PC-9 (cell line): Measurements from ENCODE around the gene TECPR1. TPM values are rescaled to one million over a fixed set of nuclear protein-coding genes. Genes with fewer than 3 reads are reported as not detected.

Source experiments
- BruUV-seq: library from RNA; stranded (reverse); fragments of 400-500 nt; replicated peaks from 2 replicates; lab custom pipeline; 2021; lab: Mats Ljungman, UMichigan
- CTCF ChIA-PET: fragments of 300-600 bp; sonication (Branson Sonifier 250); formaldehyde crosslinking; loops from one replicate; lab custom pipeline; 2022; ENCODE audit warnings: antibody characterized with exemption; lab: Charles Lee
- POLR2A ChIA-PET: fragments of 300-600 bp; sonication (Branson Sonifier 250); formaldehyde crosslinking; loops from one replicate; lab custom pipeline; 2022; ENCODE audit warnings: antibody characterized with exemption; ENCODE audit not compliant: unreplicated experiment; lab: Charles Lee
- DNase-seq, 2 experiments: peaks; one replicate each; pipeline versions ENCODE4 v3.0.0 to v3.0.0-alpha.2; 2015 to 2022; ENCODE audit warnings: mixed read lengths in 1 of 2
- H2AFZ ChIP-seq: fragments of 200-600 bp; sonication (generic); 2 replicates; pipeline ENCODE4 v1.8.1; 2017; ENCODE audit warnings: antibody characterized with exemption
- H3F3A ChIP-seq: fragments of 200-600 bp; sonication (generic); 2 replicates; pipeline ENCODE4 v1.8.1; 2017; ENCODE audit warnings: antibody characterized with exemption, mild to moderate bottlenecking, low read depth; ENCODE audit not compliant: insufficient read depth
- H3K27ac ChIP-seq: fragments of 200-600 bp; sonication (generic); 2 replicates; pipeline ENCODE4 v1.6.1; 2016; ENCODE audit warnings: mixed run types
- H3K27me3 ChIP-seq: fragments of 200-600 bp; sonication (generic); 2 replicates; pipeline ENCODE4 v1.6.1; 2016; ENCODE audit warnings: low read depth, mixed run types; ENCODE audit not compliant: insufficient read depth
- H3K36me3 ChIP-seq: fragments of 200-600 bp; sonication (generic); 2 replicates; pipeline ENCODE4 v1.6.1; 2016; ENCODE audit warnings: low read depth, mixed run types
- H3K4me1 ChIP-seq: fragments of 200-600 bp; sonication (generic); replicated peaks from 2 replicates; pipeline ENCODE4 v1.6.1; 2016; ENCODE audit warnings: mixed run types; ENCODE audit not compliant: insufficient read depth
- H3K4me2 ChIP-seq: fragments of 200-600 bp; sonication (generic); 2 replicates; pipeline ENCODE4 v1.6.1; 2017; ENCODE audit warnings: mixed run types
- H3K4me3 ChIP-seq: fragments of 200-600 bp; sonication (generic); 2 replicates; pipeline ENCODE4 v1.6.1; 2016; ENCODE audit warnings: mixed run types
- H3K79me2 ChIP-seq: fragments of 200-600 bp; sonication (generic); 2 replicates; pipeline ENCODE4 v1.6.1; 2017; ENCODE audit warnings: low read depth, mixed run types
- H3K9me2 ChIP-seq: fragments of 200-600 bp; sonication (generic); 2 replicates; pipeline ENCODE4 v1.8.1; 2017; ENCODE audit warnings: mild to moderate bottlenecking; ENCODE audit not compliant: insufficient read depth
- H3K9me3 ChIP-seq: fragments of 200-600 bp; sonication (generic); 2 replicates; pipeline ENCODE4 v1.8.1; 2016; ENCODE audit warnings: low read depth; ENCODE audit not compliant: insufficient read depth
- H4K20me1 ChIP-seq: fragments of 200-600 bp; sonication (generic); 2 replicates; pipeline ENCODE4 v1.8.1; 2017; ENCODE audit not compliant: insufficient read depth
- EZH2 ChIP-seq: fragments of 200-600 bp; sonication (generic); IDR thresholded peaks from 2 replicates; pipeline ENCODE4 v1.8.0; 2017; ENCODE audit warnings: antibody characterized with exemption, low read depth
- intact Hi-C: fragments of 100-400 bp; cut with micrococcal nuclease; formaldehyde crosslinking; loops from one replicate; pipeline ENCODE4 v1.10.0; 2022; ENCODE audit not compliant: unreplicated experiment
- total RNA-seq: library from RNA; stranded (reverse); gene quantifications from 2 replicates; pipeline ENCODE4 v1.2.3, GENCODE V29; 2021
- TF ChIP-seq, protein P1 (sequence below): fragments of 200-600 bp; sonication (generic); conservative IDR thresholded peaks from 2 replicates; pipeline ENCODE4 v1.6.1; 2017; ENCODE audit warnings: mixed run types, antibody characterized with exemption, mild to moderate bottlenecking, moderate library complexity

TECPR1 gene
- total RNA-seq, 1 experiment from 2014 or later = 22.7 TPM

DNA sequence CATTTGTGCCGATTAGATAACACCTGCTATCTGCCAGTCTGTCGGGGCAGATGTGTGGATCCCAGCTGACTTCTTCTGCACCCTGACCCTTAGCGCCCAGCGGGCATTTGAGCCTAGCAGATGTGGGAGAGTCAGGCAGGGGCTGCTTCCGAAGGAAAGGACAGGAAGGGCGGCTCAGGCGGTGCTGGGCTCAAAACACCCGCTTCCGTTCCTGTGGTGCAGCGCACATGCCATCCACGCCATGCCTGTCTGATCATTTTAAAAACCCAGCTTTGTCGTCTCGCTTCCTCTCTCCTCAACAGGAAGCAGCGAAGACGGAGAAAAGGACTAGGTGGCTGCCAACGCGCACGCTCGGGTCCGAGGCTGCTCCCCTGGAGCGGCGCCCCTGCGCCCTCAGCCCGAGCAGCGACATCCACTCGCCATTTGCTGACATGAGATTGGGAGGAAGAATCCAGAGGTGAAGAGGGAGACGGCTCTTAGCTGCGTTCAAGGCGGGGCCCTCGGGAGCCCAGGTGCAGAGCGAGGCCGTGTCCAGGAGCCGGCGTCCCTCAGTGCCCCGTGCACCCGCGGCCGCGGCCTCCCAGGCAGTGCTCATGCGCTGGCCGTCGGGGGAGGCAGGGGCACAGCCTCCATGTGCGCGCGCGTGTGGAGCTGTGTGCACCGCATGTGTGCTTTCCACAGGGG, 46.7 kb downstream of the TECPR1 start:
- TF ChIP-seq EZH2 = no peak
- TF ChIP-seq, protein P1, sequence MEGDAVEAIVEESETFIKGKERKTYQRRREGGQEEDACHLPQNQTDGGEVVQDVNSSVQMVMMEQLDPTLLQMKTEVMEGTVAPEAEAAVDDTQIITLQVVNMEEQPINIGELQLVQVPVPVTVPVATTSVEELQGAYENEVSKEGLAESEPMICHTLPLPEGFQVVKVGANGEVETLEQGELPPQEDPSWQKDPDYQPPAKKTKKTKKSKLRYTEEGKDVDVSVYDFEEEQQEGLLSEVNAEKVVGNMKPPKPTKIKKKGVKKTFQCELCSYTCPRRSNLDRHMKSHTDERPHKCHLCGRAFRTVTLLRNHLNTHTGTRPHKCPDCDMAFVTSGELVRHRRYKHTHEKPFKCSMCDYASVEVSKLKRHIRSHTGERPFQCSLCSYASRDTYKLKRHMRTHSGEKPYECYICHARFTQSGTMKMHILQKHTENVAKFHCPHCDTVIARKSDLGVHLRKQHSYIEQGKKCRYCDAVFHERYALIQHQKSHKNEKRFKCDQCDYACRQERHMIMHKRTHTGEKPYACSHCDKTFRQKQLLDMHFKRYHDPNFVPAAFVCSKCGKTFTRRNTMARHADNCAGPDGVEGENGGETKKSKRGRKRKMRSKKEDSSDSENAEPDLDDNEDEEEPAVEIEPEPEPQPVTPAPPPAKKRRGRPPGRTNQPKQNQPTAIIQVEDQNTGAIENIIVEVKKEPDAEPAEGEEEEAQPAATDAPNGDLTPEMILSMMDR = no peak
- peaks cover 4% of the 10 kb centered on the region; the same call in 1 of the 2 replicates for H3K79me2 ChIP-seq
- no peak overlapping the region for H2AFZ ChIP-seq
- H3F3A ChIP-seq = no peaks in the 10 kb centered on the region; the same call in 1 of the 2 replicates
- no peak overlapping the region for H3K27ac ChIP-seq
- no peak overlapping the region for H3K4me2 ChIP-seq
- DNase-seq = no peak
- no TSS peak for BruUV-seq
- no peaks in the 10 kb centered on the region for H3K9me2 ChIP-seq
- H3K4me1 ChIP-seq = no peaks in the 10 kb centered on the region
- H3K36me3 ChIP-seq = 0 out of 2 replicates have a peak, but pooled peaks cover under 1% of the 10 kb centered on the region
- intact Hi-C loops = no loop called here
- H3K27me3 ChIP-seq = no peaks in the 10 kb centered on the region
- no peak overlapping the region for H3K4me3 ChIP-seq
- no peaks in the 10 kb centered on the region for H3K9me3 ChIP-seq
- ChIA-PET POLR2A (no interaction called here), CTCF (no interaction called here)
- peaks cover 12% of the 10 kb centered on the region for H4K20me1 ChIP-seq

GRCh38 chr7:98204670-98205069, 47.4 kb downstream of the TECPR1 start:
- peaks cover 12% of the 10 kb centered on the region for H4K20me1 ChIP-seq
- H3K4me2 ChIP-seq = no peak overlapping the region
- POLR2A ChIA-PET = no interaction called here
- no peaks in the 10 kb centered on the region for H3K9me3 ChIP-seq
- no peak for TF ChIP-seq EZH2
- TF ChIP-seq, protein P1 = no peak
- H3K79me2 ChIP-seq = peaks cover 7% of the 10 kb centered on the region; the same call in 1 of the 2 replicates
- no peak overlapping the region for H2AFZ ChIP-seq
- CTCF ChIA-PET = no interaction called here
- H3K9me2 ChIP-seq = no peaks in the 10 kb centered on the region
- no peaks in the 10 kb centered on the region; the same call in 1 of the 2 replicates for H3F3A ChIP-seq
- intact Hi-C loops = no loop called here
- H3K27ac ChIP-seq = no peak overlapping the region
- no peaks in the 10 kb centered on the region for H3K27me3 ChIP-seq
- DNase-seq = no peak
- no TSS peak for BruUV-seq
- no peak overlapping the region for H3K4me3 ChIP-seq
- H3K4me1 ChIP-seq = no peaks in the 10 kb centered on the region
- 0 out of 2 replicates have a peak, but pooled peaks cover 4% of the 10 kb centered on the region for H3K36me3 ChIP-seq

GRCh38 chr7:98203964-98204605, 47.9 kb downstream of the TECPR1 start:
- no peak for DNase-seq
- Histone ChIP-seq H3F3A (peaks cover 3% of the 10 kb centered on the region; the same call in 1 of the 2 replicates), H3K4me2 (no peak overlapping the region), H3K4me1 (no peaks in the 10 kb centered on the region), H3K79me2 (peaks cover 10% of the 10 kb centered on the region; the same call in 1 of the 2 replicates), H3K9me2 (no peaks in the 10 kb centered on the region), H3K27me3 (no peaks in the 10 kb centered on the region), H2AFZ (no peak overlapping the region), H3K4me3 (no peak overlapping the region), H4K20me1 (peaks cover 12% of the 10 kb centered on the region), H3K9me3 (no peaks in the 10 kb centered on the region), H3K36me3 (0 out of 2 replicates have a peak, but pooled peaks cover 4% of the 10 kb centered on the region), H3K27ac (no peak overlapping the region)
- ChIA-PET CTCF (no interaction called here), POLR2A (no interaction called here)
- intact Hi-C loops = no loop called here
- no peak for TF ChIP-seq EZH2
- TF ChIP-seq, protein P1 = no peak
- no TSS peak for BruUV-seq
